VCaP (cell line): ENCODE results near the gene SH3BP5L.

Experiments
- H3K27ac ChIP-seq: fragments of 450-650 bp; 2 replicates; pipeline ENCODE4 v1.5.1; 2017
- TF ChIP-seq, protein P1 (sequence below): fragments of 450-650 bp; conservative IDR thresholded peaks from 2 replicates; pipeline ENCODE4 v1.5.1; 2017; ENCODE audit warnings: mild to moderate bottlenecking, moderate library complexity

SH3BP5L gene

GRCh38 chr1:248862695-248862997 is 36.9 kb upstream of the SH3BP5L start:
- TF ChIP-seq, protein P1, sequence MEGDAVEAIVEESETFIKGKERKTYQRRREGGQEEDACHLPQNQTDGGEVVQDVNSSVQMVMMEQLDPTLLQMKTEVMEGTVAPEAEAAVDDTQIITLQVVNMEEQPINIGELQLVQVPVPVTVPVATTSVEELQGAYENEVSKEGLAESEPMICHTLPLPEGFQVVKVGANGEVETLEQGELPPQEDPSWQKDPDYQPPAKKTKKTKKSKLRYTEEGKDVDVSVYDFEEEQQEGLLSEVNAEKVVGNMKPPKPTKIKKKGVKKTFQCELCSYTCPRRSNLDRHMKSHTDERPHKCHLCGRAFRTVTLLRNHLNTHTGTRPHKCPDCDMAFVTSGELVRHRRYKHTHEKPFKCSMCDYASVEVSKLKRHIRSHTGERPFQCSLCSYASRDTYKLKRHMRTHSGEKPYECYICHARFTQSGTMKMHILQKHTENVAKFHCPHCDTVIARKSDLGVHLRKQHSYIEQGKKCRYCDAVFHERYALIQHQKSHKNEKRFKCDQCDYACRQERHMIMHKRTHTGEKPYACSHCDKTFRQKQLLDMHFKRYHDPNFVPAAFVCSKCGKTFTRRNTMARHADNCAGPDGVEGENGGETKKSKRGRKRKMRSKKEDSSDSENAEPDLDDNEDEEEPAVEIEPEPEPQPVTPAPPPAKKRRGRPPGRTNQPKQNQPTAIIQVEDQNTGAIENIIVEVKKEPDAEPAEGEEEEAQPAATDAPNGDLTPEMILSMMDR = no peak
- H3K27ac ChIP-seq = peak overlapping the region; percentile 70

- TF ChIP-seq, protein P1 = no peak
Observed at GRCh38 chr1:248861616-248862015, 35.9 kb upstream of the SH3BP5L start.

DNA sequence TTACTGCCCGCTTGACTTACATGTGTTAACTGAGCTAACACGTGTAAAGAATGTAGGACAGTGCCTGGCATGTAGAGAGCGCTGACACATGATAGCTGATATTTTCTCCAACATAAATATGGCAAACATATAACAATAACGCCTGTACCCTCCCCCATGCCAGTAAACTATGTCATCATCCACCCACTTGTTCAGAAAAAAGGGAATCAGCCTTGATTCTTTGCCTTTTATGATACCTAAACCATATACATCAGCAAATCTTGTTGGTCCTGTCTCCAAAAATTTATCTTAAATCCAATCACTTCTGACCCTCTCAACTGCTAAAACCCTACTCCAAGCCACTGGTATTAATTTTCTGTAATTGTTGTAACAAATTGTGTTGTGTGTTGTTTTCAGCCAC is 34.3 kb upstream of the SH3BP5L start:
- TF ChIP-seq, protein P1 = no peak
- H3K27ac ChIP-seq = peak overlapping the region; percentile 98; the same call in 1 of the 2 replicates

More at GRCh38 chr1:248861616-248862015, 35.9 kb upstream of the SH3BP5L start:
- no peak overlapping the region for H3K27ac ChIP-seq

DNA sequence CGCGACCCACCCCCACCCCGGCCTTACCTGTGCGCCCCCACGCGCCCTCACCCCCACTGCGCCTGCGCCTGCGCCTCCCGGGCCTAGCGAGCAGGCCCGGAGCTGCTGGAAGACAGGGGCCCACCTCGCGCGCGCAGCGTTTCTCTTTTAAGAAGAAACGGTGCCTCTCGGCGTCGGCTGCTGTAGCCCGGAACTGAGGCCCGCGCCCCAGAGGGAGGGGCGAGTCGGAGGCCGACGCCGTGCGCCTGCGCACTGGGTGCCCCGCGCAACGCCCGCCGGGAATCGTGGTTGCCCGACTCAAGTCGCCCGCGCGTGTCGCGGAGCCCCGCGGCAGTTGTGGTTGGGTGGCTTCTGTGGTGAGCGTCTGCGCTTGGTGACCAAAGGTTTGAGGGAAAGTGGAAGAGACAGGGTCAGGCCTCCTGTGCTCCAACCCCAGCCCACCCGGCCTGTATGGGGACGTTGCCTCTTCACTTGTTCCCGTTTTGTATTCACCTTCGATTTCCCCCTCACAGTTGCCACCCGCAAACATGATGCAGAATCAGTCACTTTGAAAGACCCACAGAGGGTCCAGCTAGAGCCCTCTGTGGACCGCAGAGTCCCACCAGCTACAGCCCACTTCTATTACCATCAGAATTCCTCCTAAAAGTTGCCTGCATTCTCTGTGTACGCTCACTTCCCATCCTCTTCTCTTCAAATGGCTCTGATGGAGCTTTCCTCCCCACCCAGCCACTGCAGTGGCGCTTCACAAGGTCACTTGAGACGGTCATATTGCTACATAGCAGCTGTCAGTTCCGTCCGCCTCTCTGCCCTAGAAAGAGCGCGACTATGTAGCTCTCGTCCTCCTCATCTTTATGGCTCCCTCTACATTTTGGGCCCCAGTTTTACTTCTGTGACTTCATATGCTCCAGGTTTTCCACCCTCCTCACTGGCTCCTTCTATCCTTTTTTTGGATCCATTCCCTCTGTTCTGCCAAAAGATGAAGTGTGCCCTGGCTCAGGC is 33.5 kb upstream of the SH3BP5L start, which contains the start of gene ZNF692:
Gene ZNF692 (minus strand): TSS at position 195 of the 999 bp plus-strand sequence. CDS start 776 bp downstream, outside the sequence.
- TF ChIP-seq, protein P1 = no peak
- peak within 1 kb of the TSS; percentile 98 for H3K27ac ChIP-seq

DNA sequence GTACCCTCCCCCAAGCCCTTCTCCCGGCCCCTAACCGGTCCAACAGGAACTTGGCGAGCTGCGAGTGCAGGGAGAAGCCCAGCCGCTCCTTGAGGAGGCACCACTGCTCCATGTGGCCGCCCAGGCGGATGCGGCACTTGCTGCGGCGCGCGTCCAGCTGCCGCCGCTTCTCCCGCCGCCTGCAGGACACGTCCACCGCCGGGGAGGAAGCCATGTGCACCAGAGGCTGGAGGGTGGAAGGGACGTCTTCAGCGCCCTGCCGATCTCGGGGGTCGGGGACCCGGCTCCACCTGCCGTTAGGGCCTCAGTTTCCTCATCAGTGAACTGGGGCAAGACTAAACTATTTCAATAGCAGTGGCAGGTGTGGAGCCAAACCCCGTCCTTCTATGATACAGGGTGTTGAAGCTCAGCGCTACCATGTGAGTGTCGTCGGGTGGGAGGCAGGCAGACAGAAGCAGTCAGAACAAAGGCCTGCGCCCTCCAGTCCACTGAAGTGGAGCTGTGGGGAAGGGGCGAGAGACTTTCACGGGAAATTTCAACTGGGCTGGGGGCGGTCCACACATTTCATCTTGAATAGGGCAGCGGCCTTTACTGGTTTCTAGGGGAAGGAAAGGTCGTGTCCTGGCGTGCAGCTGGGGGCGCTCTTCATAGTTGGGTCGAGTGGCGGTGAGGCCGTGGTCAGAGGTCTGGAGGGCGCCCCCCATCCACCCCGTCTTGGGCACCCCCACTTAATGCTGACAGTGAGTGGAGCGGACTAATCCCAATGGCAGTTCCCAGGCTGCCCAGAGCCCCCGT is 32.6 kb upstream of the SH3BP5L start:
- peak overlapping the region; percentile 98 for H3K27ac ChIP-seq
- TF ChIP-seq, protein P1 = peak; percentile 41; the same call in 1 of the 2 replicates

- TF ChIP-seq, protein P1 = no peak
- peak overlapping the region; percentile 98 for H3K27ac ChIP-seq
Observed at GRCh38 chr1:248857749-248858095, 32.0 kb upstream of the SH3BP5L start.

- TF ChIP-seq, protein P1 = no peak
- peak overlapping the region; percentile 98 for H3K27ac ChIP-seq
Observed at GRCh38 chr1:248857201-248857600, 31.5 kb upstream of the SH3BP5L start.
